SK-N-SH treated with all-trans-retinoic acid at 6 μM for 48 hours (cell line): Measurements from ENCODE around the gene LHFPL6.

Experiments used
- ATAC-seq: fragments of 200-7000 bp; cut with Tn5 transposase; 3 replicates; pipeline ENCODE4 v1.9.1; 2020; ENCODE audit warnings: mild to moderate bottlenecking, moderate library complexity
- BACH2 ChIP-seq: fragments of 250-450 bp; sonication (Bioruptor Pico); IDR thresholded peaks from 2 replicates; pipeline ENCODE4 v1.9.0; 2021; ENCODE audit warnings: mild to moderate bottlenecking, borderline replicate concordance
- CSDC2 ChIP-seq: fragments of 250-450 bp; sonication (Bioruptor Pico); IDR thresholded peaks from 2 replicates; pipeline ENCODE4 v1.5.0; 2020; ENCODE audit warnings: mild to moderate bottlenecking, moderate library complexity
- ESRRG ChIP-seq: fragments of 250-450 bp; sonication (Bioruptor Pico); IDR thresholded peaks from 2 replicates; pipeline ENCODE4 v1.6.1; 2021; ENCODE audit warnings: mild to moderate bottlenecking
- GLIS3 ChIP-seq: fragments of 250-450 bp; sonication (Bioruptor Pico); IDR thresholded peaks from 2 replicates; pipeline ENCODE4 v1.5.0; 2020; ENCODE audit warnings: mild to moderate bottlenecking, moderate library complexity
- ISL1 ChIP-seq: fragments of 250-450 bp; sonication (Bioruptor Pico); IDR thresholded peaks from 2 replicates; pipeline ENCODE4 v2.1.2; 2022; ENCODE audit warnings: mild to moderate bottlenecking, moderate library complexity
- OSR1 ChIP-seq: fragments of 250-450 bp; sonication (Bioruptor Pico); IDR thresholded peaks from 2 replicates; pipeline ENCODE4 v1.8.0; 2022; ENCODE audit warnings: moderate library complexity, mild to moderate bottlenecking, inconsistent platforms
- PATZ1 ChIP-seq: fragments of 250-450 bp; sonication (Bioruptor Pico); IDR thresholded peaks from 2 replicates; pipeline ENCODE4 v1.8.0; 2020; ENCODE audit warnings: mild to moderate bottlenecking, moderate library complexity, borderline replicate concordance
- RARB ChIP-seq: fragments of 250-450 bp; sonication (Bioruptor Pico); IDR thresholded peaks from 2 replicates; pipeline ENCODE4 v1.8.0; 2021; ENCODE audit warnings: mild to moderate bottlenecking, moderate library complexity
- SNAI2 ChIP-seq: fragments of 250-450 bp; sonication (Bioruptor Pico); IDR thresholded peaks from 2 replicates; pipeline ENCODE4 v1.5.0; 2020; ENCODE audit warnings: mild to moderate bottlenecking, moderate library complexity
- TCF4 ChIP-seq: fragments of 250-450 bp; sonication (Bioruptor Pico); IDR thresholded peaks from 2 replicates; pipeline ENCODE4 v1.8.0; 2021; ENCODE audit warnings: mild to moderate bottlenecking, moderate library complexity, borderline replicate concordance
- TOX ChIP-seq: fragments of 250-450 bp; sonication (Bioruptor Pico); IDR thresholded peaks from 2 replicates; pipeline ENCODE4 v1.8.0; 2021; ENCODE audit warnings: mild to moderate bottlenecking, moderate library complexity, borderline replicate concordance
- TSHZ2 ChIP-seq: fragments of 250-450 bp; sonication (Bioruptor Pico); IDR thresholded peaks from 2 replicates; pipeline ENCODE4 v1.5.0; 2020; ENCODE audit warnings: mild to moderate bottlenecking, moderate library complexity
- ZC3H10 ChIP-seq: fragments of 250-450 bp; sonication (Bioruptor Pico); IDR thresholded peaks from 2 replicates; pipeline ENCODE4 v1.5.1; 2021; ENCODE audit warnings: mild to moderate bottlenecking, moderate library complexity
- ZFP3 ChIP-seq: fragments of 250-450 bp; sonication (Bioruptor Pico); IDR thresholded peaks from 2 replicates; pipeline ENCODE4 v1.5.0; 2020; ENCODE audit warnings: mild to moderate bottlenecking, moderate library complexity
- ZFP30 ChIP-seq: fragments of 450-650 bp; formaldehyde crosslinking; IDR thresholded peaks from 2 replicates; pipeline ENCODE4 v1.5.0; 2022; ENCODE audit warnings: mild to moderate bottlenecking, moderate library complexity
- ZNF565 ChIP-seq: fragments of 450-650 bp; formaldehyde crosslinking; conservative IDR thresholded peaks from 2 replicates; pipeline ENCODE4 v1.5.0; 2020; ENCODE audit warnings: low read depth, mild to moderate bottlenecking, moderate library complexity
- ZNF70 ChIP-seq: fragments of 450-650 bp; formaldehyde crosslinking; IDR thresholded peaks from 2 replicates; pipeline ENCODE4 v1.5.0; 2020; ENCODE audit warnings: mild to moderate bottlenecking, moderate library complexity
- TF ChIP-seq, protein P1 (sequence below): fragments of 250-450 bp; sonication (Bioruptor Pico); IDR thresholded peaks from 2 replicates; pipeline ENCODE4 v1.5.1; 2021; ENCODE audit warnings: mild to moderate bottlenecking, moderate library complexity
- TF ChIP-seq, protein P2 (sequence below): fragments of 250-450 bp; sonication (Bioruptor Pico); IDR thresholded peaks from 2 replicates; pipeline ENCODE4 v1.5.1; 2020; ENCODE audit warnings: low read depth, mild to moderate bottlenecking, moderate library complexity

The LHFPL6 gene

GRCh38 chr13:39403106-39403505 is 199.9 kb downstream of the LHFPL6 start (continued):
- TF ChIP-seq, protein P1, sequence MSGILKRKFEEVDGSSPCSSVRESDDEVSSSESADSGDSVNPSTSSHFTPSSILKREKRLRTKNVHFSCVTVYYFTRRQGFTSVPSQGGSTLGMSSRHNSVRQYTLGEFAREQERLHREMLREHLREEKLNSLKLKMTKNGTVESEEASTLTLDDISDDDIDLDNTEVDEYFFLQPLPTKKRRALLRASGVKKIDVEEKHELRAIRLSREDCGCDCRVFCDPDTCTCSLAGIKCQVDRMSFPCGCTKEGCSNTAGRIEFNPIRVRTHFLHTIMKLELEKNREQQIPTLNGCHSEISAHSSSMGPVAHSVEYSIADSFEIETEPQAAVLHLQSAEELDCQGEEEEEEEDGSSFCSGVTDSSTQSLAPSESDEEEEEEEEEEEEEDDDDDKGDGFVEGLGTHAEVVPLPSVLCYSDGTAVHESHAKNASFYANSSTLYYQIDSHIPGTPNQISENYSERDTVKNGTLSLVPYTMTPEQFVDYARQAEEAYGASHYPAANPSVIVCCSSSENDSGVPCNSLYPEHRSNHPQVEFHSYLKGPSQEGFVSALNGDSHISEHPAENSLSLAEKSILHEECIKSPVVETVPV (CRISPR knock-in tag): no peak
- TF ChIP-seq ZFP3 (CRISPR knock-in tag) (no peak), CSDC2 (CRISPR knock-in tag) (no peak), PATZ1 (CRISPR knock-in tag) (no peak), OSR1 (CRISPR knock-in tag) (no peak), ESRRG (CRISPR knock-in tag) (no peak), ZNF565 (no peak), TCF4 (CRISPR knock-in tag) (no peak), ZNF70 (no peak)

GRCh38 chr13:39402221-39402970 is 200.6 kb downstream of the LHFPL6 start:
- no peak for TF ChIP-seq ZFP3 (CRISPR knock-in tag)
- TF ChIP-seq RARB: no peak

GRCh38 chr13:39401756-39402155 is 201.2 kb downstream of the LHFPL6 start:
- TF ChIP-seq TOX (CRISPR knock-in tag): no peak
- TF ChIP-seq ZFP30 (CRISPR knock-in tag): no peak
- TF ChIP-seq ESRRG (CRISPR knock-in tag): no peak
- ATAC-seq: no peak

More at GRCh38 chr13:39402221-39402970, 200.6 kb downstream of the LHFPL6 start:
- no peak for ATAC-seq

DNA sequence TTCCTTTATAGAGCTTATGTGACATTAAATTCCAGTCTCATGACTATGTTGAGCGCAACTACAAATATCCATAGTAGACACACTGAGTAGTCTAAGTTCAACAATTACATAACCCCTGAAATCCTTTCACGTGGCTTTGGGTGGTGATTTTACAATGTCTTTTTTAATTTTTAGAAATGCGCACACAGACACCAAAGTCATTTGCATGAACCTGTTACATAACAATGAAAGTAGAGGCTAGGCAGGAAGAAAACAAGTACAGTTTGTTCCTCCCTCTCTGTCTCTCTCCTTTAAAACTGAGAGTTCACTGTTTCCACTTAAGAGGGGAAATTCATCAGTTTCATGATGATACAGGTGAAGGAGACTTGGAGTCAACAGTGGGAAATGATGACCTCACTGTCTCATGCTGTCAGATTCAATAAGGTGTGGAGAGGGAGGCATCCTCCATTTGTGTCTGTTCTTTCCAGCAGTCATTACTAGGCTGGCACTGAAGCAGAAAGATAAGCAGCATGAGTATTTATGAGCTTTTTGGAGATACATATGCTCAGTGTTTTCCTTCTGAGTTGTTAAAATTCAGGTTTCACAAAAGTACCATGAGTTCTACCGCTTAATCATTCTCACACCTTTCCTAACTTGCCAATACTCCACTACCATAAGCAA is 201.8 kb downstream of the LHFPL6 start:
- TF ChIP-seq BACH2: no peak
- TF ChIP-seq ESRRG (CRISPR knock-in tag): no peak
- TF ChIP-seq, protein P2, sequence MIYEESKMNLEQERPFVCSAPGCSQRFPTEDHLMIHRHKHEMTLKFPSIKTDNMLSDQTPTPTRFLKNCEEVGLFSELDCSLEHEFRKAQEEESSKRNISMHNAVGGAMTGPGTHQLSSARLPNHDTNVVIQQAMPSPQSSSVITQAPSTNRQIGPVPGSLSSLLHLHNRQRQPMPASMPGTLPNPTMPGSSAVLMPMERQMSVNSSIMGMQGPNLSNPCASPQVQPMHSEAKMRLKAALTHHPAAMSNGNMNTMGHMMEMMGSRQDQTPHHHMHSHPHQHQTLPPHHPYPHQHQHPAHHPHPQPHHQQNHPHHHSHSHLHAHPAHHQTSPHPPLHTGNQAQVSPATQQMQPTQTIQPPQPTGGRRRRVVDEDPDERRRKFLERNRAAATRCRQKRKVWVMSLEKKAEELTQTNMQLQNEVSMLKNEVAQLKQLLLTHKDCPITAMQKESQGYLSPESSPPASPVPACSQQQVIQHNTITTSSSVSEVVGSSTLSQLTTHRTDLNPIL (CRISPR knock-in tag): peak; percentile 23; the same call in 1 of the 2 replicates
- no peak for TF ChIP-seq CSDC2 (CRISPR knock-in tag)
- TF ChIP-seq ISL1: peak; percentile 79
- TF ChIP-seq ZC3H10 (CRISPR knock-in tag): no peak
- TF ChIP-seq GLIS3 (CRISPR knock-in tag): no peak
- no peak for TF ChIP-seq SNAI2
- TF ChIP-seq TSHZ2 (CRISPR knock-in tag): no peak
- no peak for ATAC-seq

GRCh38 chr13:39399102-39399501 is 203.9 kb downstream of the LHFPL6 start:
- TF ChIP-seq, protein P2 (CRISPR knock-in tag): no peak
- peak; percentile 89 for TF ChIP-seq ISL1
- TF ChIP-seq, all 23 proteins: peak for 1
- ATAC-seq: no peak
